Cardiac fibroblast (primary cell): ENCODE measurements around the gene PDZD7.

Experiments
- DNase-seq, 2 donors: peaks; one replicate each; pipeline versions ENCODE4 v3.0.0 to v3.0.0-alpha.2; 2010; ENCODE audit warnings: low read depth in 2 of 2
- H3K4me3 ChIP-seq, 2 donors: replicated peaks in 1 of 2; 1 replicate in 1 of 2; 2 replicates in 1 of 2; pipeline ENCODE4 v1.5.1; 2011; ENCODE audit warnings: low read depth in 2 of 2, low read length in 2 of 2, mild to moderate bottlenecking in 2 of 2, moderate library complexity in 1 of 2
- CTCF ChIP-seq: IDR thresholded peaks from one replicate; pipeline ENCODE4 v1.5.1; 2011; ENCODE audit warnings: low read depth, mild to moderate bottlenecking, low read length, inconsistent platforms

The PDZD7 gene

GRCh38 chr10:100996678-100997359 is 34.1 kb downstream of the PDZD7 start:
- no peak for DNase-seq
- TF ChIP-seq CTCF, result no peak
- H3K4me3 ChIP-seq, result peak overlapping the region; percentile 78 to 79

- no peak for DNase-seq
- H3K4me3 ChIP-seq, result no peak overlapping the region
- no peak for TF ChIP-seq CTCF
Measured at GRCh38 chr10:100995181-100995580, 35.7 kb downstream of the PDZD7 start.

GRCh38 chr10:100993986-100994708 is 36.8 kb downstream of the PDZD7 start:
- H3K4me3 ChIP-seq, result no peak overlapping the region
- DNase-seq, result peak; percentile 57 to 58
- peak; percentile 64 for TF ChIP-seq CTCF

- no peak for TF ChIP-seq CTCF
- no peak overlapping the region for H3K4me3 ChIP-seq
Measured at GRCh38 chr10:100989088-100989487, 41.8 kb downstream of the PDZD7 start.

GRCh38 chr10:100988166-100988565 is 42.8 kb downstream of the PDZD7 start:
- peak overlapping the region; percentile 97 to 100 for H3K4me3 ChIP-seq
- DNase-seq, result no peak
- no peak for TF ChIP-seq CTCF

More at GRCh38 chr10:100989088-100989487, 41.8 kb downstream of the PDZD7 start:
- no peak for DNase-seq

- DNase-seq, result no peak
- TF ChIP-seq CTCF, result no peak
- H3K4me3 ChIP-seq, result peak overlapping the region; percentile 97 to 100
Measured at GRCh38 chr10:100987685-100988049, 43.3 kb downstream of the PDZD7 start.
